Ishikawa (cell line): ENCODE data around the gene NTM.

Experiments used
- CEBPB ChIP-seq: IDR thresholded peaks from 2 replicates; pipeline ENCODE4 v1.6.1; 2012
- CREB1 ChIP-seq: IDR thresholded peaks from 2 replicates; pipeline ENCODE4 v1.6.1; 2012; ENCODE audit warnings: low read depth
- EGR1 ChIP-seq: IDR thresholded peaks from 2 replicates; pipeline ENCODE4 v1.6.1; 2012
- EP300 ChIP-seq: IDR thresholded peaks from 2 replicates; pipeline ENCODE4 v1.6.1; 2012; ENCODE audit warnings: borderline replicate concordance
- FOXM1 ChIP-seq: IDR thresholded peaks from 2 replicates; pipeline ENCODE4 v1.6.1; 2012; ENCODE audit warnings: low read depth, borderline replicate concordance
- NFIC ChIP-seq: IDR thresholded peaks from 2 replicates; pipeline ENCODE4 v1.6.1; 2012
- RAD21 ChIP-seq: IDR thresholded peaks from 2 replicates; pipeline ENCODE4 v1.6.1; 2012; ENCODE audit warnings: low read depth
- TAF1 ChIP-seq: IDR thresholded peaks from 2 replicates; pipeline ENCODE4 v1.6.1; 2012; ENCODE audit warnings: low read depth, mild to moderate bottlenecking
- TCF12 ChIP-seq: IDR thresholded peaks from 2 replicates; pipeline ENCODE4 v1.6.1; 2012; ENCODE audit warnings: low read depth
- TEAD4 ChIP-seq: IDR thresholded peaks from 2 replicates; pipeline ENCODE4 v1.6.1; 2012
- YY1 ChIP-seq: IDR thresholded peaks from 2 replicates; pipeline ENCODE4 v1.6.1; 2012; ENCODE audit warnings: low read depth
- ZBTB7A ChIP-seq: IDR thresholded peaks from 2 replicates; pipeline ENCODE4 v1.6.1; 2012; ENCODE audit warnings: low read depth
- TF ChIP-seq, protein P1 (sequence below): IDR thresholded peaks from 2 replicates; pipeline ENCODE4 v1.6.1; 2012
- TF ChIP-seq, protein P2 (sequence below): IDR thresholded peaks from 2 replicates; pipeline ENCODE4 v1.6.1; 2012; ENCODE audit warnings: low read depth, mild to moderate bottlenecking
- TF ChIP-seq, protein P3 (sequence below): IDR thresholded peaks from 2 replicates; pipeline ENCODE4 v1.6.1; 2012

NTM gene

DNA sequence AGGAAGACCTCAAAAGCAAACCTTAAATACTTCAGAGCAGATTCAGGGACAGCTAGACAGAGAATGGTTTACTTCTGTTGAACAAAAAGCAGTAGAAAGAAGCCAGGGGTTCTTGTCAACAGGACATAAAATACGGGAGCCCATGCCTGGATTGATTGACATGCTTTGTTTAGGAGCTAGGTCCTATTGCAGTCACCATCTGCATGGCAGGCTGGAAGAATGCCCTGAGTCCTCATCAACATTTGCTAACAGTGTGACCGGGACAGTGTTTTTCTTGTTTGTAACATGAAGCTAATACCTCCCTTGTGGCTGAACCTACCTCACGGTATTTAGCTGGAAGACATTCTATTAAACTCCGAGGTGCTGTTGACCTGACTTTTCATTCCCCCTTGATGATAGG, 225.4 kb downstream of the NTM start:
- TF ChIP-seq EP300 (no peak), TCF12 (no peak), TEAD4 (no peak), CEBPB (no peak), ZBTB7A (no peak), CREB1 (no peak), YY1 (no peak), FOXM1 (no peak), NFIC (no peak)
- TF ChIP-seq, protein P1, sequence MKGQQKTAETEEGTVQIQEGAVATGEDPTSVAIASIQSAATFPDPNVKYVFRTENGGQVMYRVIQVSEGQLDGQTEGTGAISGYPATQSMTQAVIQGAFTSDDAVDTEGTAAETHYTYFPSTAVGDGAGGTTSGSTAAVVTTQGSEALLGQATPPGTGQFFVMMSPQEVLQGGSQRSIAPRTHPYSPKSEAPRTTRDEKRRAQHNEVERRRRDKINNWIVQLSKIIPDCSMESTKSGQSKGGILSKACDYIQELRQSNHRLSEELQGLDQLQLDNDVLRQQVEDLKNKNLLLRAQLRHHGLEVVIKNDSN, result no peak
- TF ChIP-seq, protein P2, sequence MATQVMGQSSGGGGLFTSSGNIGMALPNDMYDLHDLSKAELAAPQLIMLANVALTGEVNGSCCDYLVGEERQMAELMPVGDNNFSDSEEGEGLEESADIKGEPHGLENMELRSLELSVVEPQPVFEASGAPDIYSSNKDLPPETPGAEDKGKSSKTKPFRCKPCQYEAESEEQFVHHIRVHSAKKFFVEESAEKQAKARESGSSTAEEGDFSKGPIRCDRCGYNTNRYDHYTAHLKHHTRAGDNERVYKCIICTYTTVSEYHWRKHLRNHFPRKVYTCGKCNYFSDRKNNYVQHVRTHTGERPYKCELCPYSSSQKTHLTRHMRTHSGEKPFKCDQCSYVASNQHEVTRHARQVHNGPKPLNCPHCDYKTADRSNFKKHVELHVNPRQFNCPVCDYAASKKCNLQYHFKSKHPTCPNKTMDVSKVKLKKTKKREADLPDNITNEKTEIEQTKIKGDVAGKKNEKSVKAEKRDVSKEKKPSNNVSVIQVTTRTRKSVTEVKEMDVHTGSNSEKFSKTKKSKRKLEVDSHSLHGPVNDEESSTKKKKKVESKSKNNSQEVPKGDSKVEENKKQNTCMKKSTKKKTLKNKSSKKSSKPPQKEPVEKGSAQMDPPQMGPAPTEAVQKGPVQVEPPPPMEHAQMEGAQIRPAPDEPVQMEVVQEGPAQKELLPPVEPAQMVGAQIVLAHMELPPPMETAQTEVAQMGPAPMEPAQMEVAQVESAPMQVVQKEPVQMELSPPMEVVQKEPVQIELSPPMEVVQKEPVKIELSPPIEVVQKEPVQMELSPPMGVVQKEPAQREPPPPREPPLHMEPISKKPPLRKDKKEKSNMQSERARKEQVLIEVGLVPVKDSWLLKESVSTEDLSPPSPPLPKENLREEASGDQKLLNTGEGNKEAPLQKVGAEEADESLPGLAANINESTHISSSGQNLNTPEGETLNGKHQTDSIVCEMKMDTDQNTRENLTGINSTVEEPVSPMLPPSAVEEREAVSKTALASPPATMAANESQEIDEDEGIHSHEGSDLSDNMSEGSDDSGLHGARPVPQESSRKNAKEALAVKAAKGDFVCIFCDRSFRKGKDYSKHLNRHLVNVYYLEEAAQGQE, result no peak

DNA sequence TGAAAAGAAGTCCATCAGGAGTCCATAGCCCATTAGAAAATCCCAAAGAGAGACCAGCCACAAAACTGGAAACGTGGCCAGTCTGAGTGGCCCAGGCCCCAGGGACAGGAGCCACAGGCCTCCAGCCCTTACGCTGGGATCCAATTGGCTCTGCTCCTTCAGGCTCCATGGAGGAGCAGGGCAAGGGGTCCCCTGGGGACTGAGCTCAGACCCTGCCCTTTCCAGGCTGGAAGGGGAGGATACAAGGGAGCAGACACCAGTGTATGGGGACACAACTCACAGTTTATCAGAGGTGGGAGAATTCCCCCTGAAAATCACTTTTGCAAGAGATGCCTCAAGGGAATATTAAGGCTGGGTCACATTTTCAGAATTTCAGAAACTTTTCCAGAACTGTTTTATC, 227.5 kb downstream of the NTM start:
- no peak for TF ChIP-seq TEAD4
- no peak for TF ChIP-seq ZBTB7A
- TF ChIP-seq, protein P1, result no peak

DNA sequence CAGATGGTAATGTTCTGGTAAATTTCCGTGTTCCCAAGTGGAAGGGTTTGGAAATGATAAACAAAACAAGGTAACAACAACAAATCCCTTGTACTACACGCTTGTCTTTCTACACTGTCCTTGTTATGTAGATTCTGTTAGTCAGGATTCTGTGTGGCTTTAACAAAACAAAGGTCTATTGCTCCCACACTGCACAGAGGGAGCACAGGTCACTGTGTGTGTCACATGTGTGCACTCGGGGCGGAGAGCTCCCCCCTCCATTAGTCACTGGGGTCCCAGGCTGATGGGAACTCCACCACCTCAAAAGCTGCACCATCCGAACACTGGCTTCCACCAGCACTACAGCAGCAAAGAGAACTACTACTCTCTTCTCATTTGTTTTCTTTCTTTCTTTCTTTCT, 227.9 kb downstream of the NTM start:
- TF ChIP-seq, protein P1, result no peak
- TF ChIP-seq, protein P2, result no peak
- TF ChIP-seq NFIC (no peak), CEBPB (no peak), TCF12 (no peak), TEAD4 (no peak), EP300 (no peak), RAD21 (no peak), CREB1 (no peak), ZBTB7A (no peak), FOXM1 (no peak), TAF1 (no peak), EGR1 (no peak)
- TF ChIP-seq, protein P3, sequence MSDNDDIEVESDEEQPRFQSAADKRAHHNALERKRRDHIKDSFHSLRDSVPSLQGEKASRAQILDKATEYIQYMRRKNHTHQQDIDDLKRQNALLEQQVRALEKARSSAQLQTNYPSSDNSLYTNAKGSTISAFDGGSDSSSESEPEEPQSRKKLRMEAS, result no peak

DNA sequence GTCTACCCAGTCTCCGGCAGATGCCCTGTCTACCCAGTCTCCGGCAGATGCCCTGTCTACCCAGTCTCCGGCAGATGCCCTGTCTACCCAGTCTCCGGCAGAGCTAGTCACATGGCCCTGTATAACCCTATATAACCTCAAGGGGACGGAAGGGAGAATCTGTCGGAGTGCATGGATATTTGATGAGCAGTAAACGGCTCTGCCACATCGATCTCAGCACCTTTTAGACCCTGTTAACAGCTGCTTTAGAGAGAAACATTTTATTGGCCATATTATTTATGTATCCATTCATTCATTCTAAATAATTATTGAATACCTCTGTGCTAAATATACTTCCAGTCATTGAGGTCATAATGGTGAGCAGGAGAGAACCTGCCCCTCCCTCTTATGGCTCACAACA, 228.9 kb downstream of the NTM start:
- TF ChIP-seq, protein P1, result no peak
- TF ChIP-seq TAF1 (no peak), CEBPB (no peak), TCF12 (no peak), RAD21 (no peak), EP300 (no peak), NFIC (no peak), ZBTB7A (no peak), TEAD4 (no peak), CREB1 (no peak), YY1 (no peak), FOXM1 (no peak), EGR1 (no peak)
- TF ChIP-seq, protein P2, result no peak
- TF ChIP-seq, protein P3, result no peak
